ENCODE data around the gene CEMP1. TPM values are rescaled to one million over a fixed set of nuclear protein-coding genes. Genes with fewer than 3 reads are reported as not detected.
"Not testable (repeated sequence)": the region's sequence is repeated elsewhere in the genome, so short reads cannot be mapped to it uniquely, and the experiment has no call there.

CEMP1 gene, protein sequence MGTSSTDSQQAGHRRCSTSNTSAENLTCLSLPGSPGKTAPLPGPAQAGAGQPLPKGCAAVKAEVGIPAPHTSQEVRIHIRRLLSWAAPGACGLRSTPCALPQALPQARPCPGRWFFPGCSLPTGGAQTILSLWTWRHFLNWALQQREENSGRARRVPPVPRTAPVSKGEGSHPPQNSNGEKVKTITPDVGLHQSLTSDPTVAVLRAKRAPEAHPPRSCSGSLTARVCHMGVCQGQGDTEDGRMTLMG
- total RNA-seq (2021): not detected in 2 replicates
- not detected for Bru-seq, nascent RNA
- not detected for BruChase-seq, experiment 1, labeled RNA remaining after a 2-hour chase
- BruChase-seq, experiment 2, labeled RNA remaining after a 6-hour chase: not detected
- long read RNA-seq: 0 reads

DNA sequence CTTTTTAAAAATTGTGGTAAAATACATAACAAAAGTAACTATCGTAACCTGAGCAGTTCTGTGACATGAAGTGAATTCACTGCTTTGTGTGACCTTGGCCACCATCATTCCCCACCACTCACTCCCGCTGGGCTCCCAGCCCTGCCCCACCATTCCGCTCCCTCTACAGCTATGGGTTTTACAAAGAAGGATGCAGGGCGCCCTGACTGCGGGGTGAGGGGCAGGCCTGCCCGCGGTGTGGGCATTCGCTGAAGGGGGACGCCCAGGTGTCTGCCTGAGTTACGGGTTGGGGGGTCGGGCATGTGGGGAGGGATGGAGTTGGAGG, at the start of gene CEMP1:
Gene CEMP1, minus strand, starts transcription at position 38 of the 325 bp plus-strand sequence. CDS start 335 bp downstream, outside the sequence.
- intact Hi-C loops (cut with micrococcal nuclease; ENCODE audit: unreplicated experiment): no loop called here
- POLR2A ChIA-PET (ENCODE audit: low non-redundant PET): interaction anchor here (0.6 to 0.7 kb wide), 2 partner anchors 205 to 932 kb away, joined by 6 to 11 read pairs; no protein-coding TSS in a partner anchor
- Histone ChIP-seq H3K27ac (ENCODE audit: low read depth, low read length, poor library complexity, severe bottlenecking) (peak within 1 kb of the TSS; percentile 83), H3K36me3 (ENCODE audit: insufficient read depth, low read length, poor library complexity, severe bottlenecking) (peaks cover 10% of the 10 kb centered on the region), H3K27me3 (replicated peaks; ENCODE audit: insufficient read depth, low read depth, low read length, poor library complexity) (no peaks in the 10 kb centered on the region), H3K9me3 (ENCODE audit: low read depth, low read length, poor library complexity, severe bottlenecking) (no peaks in the 10 kb centered on the region), H3K4me3 (ENCODE audit: low read depth, low read length, poor library complexity, severe bottlenecking) (peak within 1 kb of the TSS; percentile 61), H3K4me1 (ENCODE audit: insufficient read depth, low read length, poor library complexity, severe bottlenecking) (peaks cover 5% of the 10 kb centered on the region)
- TF ChIP-seq, protein P1, sequence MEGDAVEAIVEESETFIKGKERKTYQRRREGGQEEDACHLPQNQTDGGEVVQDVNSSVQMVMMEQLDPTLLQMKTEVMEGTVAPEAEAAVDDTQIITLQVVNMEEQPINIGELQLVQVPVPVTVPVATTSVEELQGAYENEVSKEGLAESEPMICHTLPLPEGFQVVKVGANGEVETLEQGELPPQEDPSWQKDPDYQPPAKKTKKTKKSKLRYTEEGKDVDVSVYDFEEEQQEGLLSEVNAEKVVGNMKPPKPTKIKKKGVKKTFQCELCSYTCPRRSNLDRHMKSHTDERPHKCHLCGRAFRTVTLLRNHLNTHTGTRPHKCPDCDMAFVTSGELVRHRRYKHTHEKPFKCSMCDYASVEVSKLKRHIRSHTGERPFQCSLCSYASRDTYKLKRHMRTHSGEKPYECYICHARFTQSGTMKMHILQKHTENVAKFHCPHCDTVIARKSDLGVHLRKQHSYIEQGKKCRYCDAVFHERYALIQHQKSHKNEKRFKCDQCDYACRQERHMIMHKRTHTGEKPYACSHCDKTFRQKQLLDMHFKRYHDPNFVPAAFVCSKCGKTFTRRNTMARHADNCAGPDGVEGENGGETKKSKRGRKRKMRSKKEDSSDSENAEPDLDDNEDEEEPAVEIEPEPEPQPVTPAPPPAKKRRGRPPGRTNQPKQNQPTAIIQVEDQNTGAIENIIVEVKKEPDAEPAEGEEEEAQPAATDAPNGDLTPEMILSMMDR (conservative IDR thresholded peaks at IDR 0.05; ENCODE audit: low read depth, low read length): no peak
- no peak for DNase-seq (ENCODE audit: low spot score)
- no TSS peak for BruUV-seq (replicated peaks)
- CTCF ChIA-PET: no interaction called here

DNA sequence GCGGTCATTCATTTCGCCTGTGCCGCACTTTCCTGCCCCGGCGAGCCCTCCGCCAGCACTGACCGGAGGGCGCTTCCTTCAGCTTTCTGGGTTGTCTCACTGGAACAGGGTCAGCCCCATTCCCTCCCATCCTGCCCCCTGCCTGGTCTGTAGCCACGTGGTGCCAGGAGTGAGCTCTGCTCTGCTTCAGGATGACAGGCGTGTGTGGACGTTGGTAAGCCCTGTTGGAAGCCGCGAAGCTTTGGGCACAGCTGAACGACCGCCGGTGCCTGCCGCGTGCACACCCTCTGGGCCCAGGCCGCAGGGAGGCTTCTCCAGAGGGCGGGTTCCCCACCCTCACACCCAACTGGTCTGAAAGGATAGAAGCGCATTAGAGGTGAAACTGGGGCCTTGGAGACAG, 49.6 kb upstream of the CEMP1 start:
- H3K27ac ChIP-seq (ENCODE audit: low read depth, low read length, poor library complexity, severe bottlenecking); DNase-seq (ENCODE audit: low spot score); H3K27me3 ChIP-seq (replicated peaks; ENCODE audit: insufficient read depth, low read depth, low read length, poor library complexity); H3K36me3 ChIP-seq (ENCODE audit: insufficient read depth, low read length, poor library complexity, severe bottlenecking); CTCF ChIA-PET; H3K4me3 ChIP-seq (ENCODE audit: low read depth, low read length, poor library complexity, severe bottlenecking); H3K4me1 ChIP-seq (ENCODE audit: insufficient read depth, low read length, poor library complexity, severe bottlenecking); BruUV-seq (replicated peaks); POLR2A ChIA-PET (ENCODE audit: low non-redundant PET); H3K9me3 ChIP-seq (ENCODE audit: low read depth, low read length, poor library complexity, severe bottlenecking); intact Hi-C loops (cut with micrococcal nuclease; ENCODE audit: unreplicated experiment): not testable (repeated sequence)

DNA sequence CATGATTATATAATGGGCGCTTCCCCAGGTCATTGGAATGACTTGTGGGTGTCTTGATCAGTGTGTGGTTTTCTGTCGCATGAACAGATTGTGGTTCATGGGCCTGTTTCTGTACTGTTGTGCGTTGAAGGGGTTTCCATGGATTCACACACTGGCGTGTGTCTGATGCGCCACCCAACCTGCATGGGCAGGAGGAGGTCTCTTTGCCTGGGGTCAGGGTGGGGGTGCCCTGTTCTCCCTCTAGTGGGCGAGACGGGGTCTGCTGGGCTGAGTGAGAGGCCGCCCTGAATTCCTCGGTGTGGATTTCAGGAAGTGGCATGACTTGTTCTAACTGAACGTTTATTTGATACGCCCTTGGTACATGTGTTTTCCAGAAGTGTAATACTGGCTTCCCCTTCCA, 48.9 kb upstream of the CEMP1 start:
- CTCF ChIA-PET; POLR2A ChIA-PET (ENCODE audit: low non-redundant PET); H3K9me3 ChIP-seq (ENCODE audit: low read depth, low read length, poor library complexity, severe bottlenecking); H3K4me1 ChIP-seq (ENCODE audit: insufficient read depth, low read length, poor library complexity, severe bottlenecking); H3K4me3 ChIP-seq (ENCODE audit: low read depth, low read length, poor library complexity, severe bottlenecking); H3K27me3 ChIP-seq (replicated peaks; ENCODE audit: insufficient read depth, low read depth, low read length, poor library complexity); BruUV-seq (replicated peaks); H3K36me3 ChIP-seq (ENCODE audit: insufficient read depth, low read length, poor library complexity, severe bottlenecking); intact Hi-C loops (cut with micrococcal nuclease; ENCODE audit: unreplicated experiment); H3K27ac ChIP-seq (ENCODE audit: low read depth, low read length, poor library complexity, severe bottlenecking): not testable (repeated sequence)
- peak; percentile 20 for DNase-seq (ENCODE audit: low spot score)

DNA sequence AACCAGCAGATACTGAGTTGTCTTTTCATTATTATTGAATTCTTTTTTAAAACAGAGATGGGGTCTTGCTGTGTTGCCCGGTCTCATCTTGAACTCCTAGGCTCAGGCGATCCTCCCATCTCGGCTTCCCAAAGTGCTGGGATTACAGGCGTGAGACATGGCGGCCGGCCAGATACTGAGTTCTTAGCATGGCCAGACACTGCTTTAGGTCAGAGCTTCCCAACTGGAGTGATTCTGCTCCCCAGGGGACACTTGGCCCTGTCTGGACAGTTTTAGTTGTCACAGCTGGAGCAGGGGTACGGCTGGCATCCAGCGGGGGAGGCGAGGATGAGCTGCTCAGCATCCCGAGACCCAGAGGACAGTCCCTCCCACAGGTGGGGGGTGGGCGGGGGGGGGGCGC, 47.7 kb upstream of the CEMP1 start:
- BruUV-seq (replicated peaks); H3K27ac ChIP-seq (ENCODE audit: low read depth, low read length, poor library complexity, severe bottlenecking); POLR2A ChIA-PET (ENCODE audit: low non-redundant PET); intact Hi-C loops (cut with micrococcal nuclease; ENCODE audit: unreplicated experiment); CTCF ChIA-PET; H3K4me1 ChIP-seq (ENCODE audit: insufficient read depth, low read length, poor library complexity, severe bottlenecking); H3K27me3 ChIP-seq (replicated peaks; ENCODE audit: insufficient read depth, low read depth, low read length, poor library complexity); H3K36me3 ChIP-seq (ENCODE audit: insufficient read depth, low read length, poor library complexity, severe bottlenecking); H3K4me3 ChIP-seq (ENCODE audit: low read depth, low read length, poor library complexity, severe bottlenecking); H3K9me3 ChIP-seq (ENCODE audit: low read depth, low read length, poor library complexity, severe bottlenecking); DNase-seq (ENCODE audit: low spot score): not testable (repeated sequence)

DNA sequence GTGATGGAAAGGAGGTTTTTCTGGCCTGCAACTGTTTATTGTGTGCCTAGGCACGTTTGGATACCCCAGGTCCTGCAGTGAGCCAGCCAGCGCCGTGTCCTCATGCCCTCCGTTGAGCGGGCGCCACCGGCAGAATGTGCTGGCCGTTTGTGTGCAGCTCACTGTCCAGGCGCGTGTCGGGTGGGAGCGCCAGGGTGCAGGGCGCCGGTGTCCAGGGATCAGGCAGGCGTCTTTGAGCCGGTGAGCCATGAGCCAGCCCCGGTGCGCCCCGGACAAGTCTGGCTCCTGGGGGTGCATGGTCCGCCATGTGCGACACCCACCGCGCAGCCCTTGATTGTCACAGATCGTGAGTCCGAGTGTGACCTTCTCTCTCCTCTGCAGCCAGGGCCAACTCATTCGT, 45.8 kb upstream of the CEMP1 start:
- H3K36me3 ChIP-seq (ENCODE audit: insufficient read depth, low read length, poor library complexity, severe bottlenecking); intact Hi-C loops (cut with micrococcal nuclease; ENCODE audit: unreplicated experiment); DNase-seq (ENCODE audit: low spot score); H3K4me3 ChIP-seq (ENCODE audit: low read depth, low read length, poor library complexity, severe bottlenecking); H3K27me3 ChIP-seq (replicated peaks; ENCODE audit: insufficient read depth, low read depth, low read length, poor library complexity); H3K4me1 ChIP-seq (ENCODE audit: insufficient read depth, low read length, poor library complexity, severe bottlenecking); H3K27ac ChIP-seq (ENCODE audit: low read depth, low read length, poor library complexity, severe bottlenecking); CTCF ChIA-PET; POLR2A ChIA-PET (ENCODE audit: low non-redundant PET); BruUV-seq (replicated peaks); H3K9me3 ChIP-seq (ENCODE audit: low read depth, low read length, poor library complexity, severe bottlenecking): not testable (repeated sequence)

DNA sequence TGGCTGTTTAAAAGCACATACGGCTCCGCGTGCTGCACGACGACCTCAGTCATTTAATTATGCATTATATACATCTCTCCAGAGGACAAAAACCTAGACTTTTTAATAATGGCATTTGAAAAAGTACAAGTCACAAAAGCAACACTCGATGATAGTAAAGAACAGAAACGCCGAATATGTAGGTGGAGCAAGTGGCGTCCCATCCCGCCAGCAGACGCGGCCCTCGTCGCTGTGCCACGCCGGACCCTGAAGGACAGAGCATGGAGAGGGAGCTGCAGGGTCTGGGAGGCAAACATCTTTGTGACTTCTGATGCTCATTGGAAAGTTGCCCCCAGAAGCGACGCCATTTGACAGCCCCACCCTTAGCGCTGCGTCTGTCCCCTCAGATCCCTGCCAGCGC, 44.6 kb upstream of the CEMP1 start:
- BruUV-seq (replicated peaks); intact Hi-C loops (cut with micrococcal nuclease; ENCODE audit: unreplicated experiment); H3K9me3 ChIP-seq (ENCODE audit: low read depth, low read length, poor library complexity, severe bottlenecking); H3K27me3 ChIP-seq (replicated peaks; ENCODE audit: insufficient read depth, low read depth, low read length, poor library complexity); DNase-seq (ENCODE audit: low spot score); POLR2A ChIA-PET (ENCODE audit: low non-redundant PET); H3K27ac ChIP-seq (ENCODE audit: low read depth, low read length, poor library complexity, severe bottlenecking); H3K36me3 ChIP-seq (ENCODE audit: insufficient read depth, low read length, poor library complexity, severe bottlenecking); H3K4me3 ChIP-seq (ENCODE audit: low read depth, low read length, poor library complexity, severe bottlenecking); H3K4me1 ChIP-seq (ENCODE audit: insufficient read depth, low read length, poor library complexity, severe bottlenecking); CTCF ChIA-PET: not testable (repeated sequence)

DNA sequence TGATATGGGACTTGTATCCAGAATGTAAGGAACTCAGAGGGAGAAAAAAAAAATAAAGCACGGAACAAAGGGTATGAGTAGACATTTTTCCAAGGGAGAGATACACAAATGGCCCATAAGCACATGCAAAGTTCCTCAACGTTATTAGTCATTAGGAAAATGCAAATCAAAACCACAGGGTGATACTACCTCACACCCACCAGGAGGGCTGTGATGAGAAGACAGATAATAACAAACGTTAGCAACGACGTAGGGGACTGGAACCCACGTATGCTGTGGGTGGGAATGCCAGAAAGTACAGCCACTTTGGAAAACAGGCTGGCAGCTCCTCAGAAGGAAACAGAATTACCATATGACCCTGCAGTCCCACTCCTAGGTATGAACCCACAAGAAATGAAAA, 41.5 kb upstream of the CEMP1 start:
- POLR2A ChIA-PET (ENCODE audit: low non-redundant PET); DNase-seq (ENCODE audit: low spot score); H3K27ac ChIP-seq (ENCODE audit: low read depth, low read length, poor library complexity, severe bottlenecking); BruUV-seq (replicated peaks); intact Hi-C loops (cut with micrococcal nuclease; ENCODE audit: unreplicated experiment); H3K27me3 ChIP-seq (replicated peaks; ENCODE audit: insufficient read depth, low read depth, low read length, poor library complexity); H3K4me1 ChIP-seq (ENCODE audit: insufficient read depth, low read length, poor library complexity, severe bottlenecking); H3K4me3 ChIP-seq (ENCODE audit: low read depth, low read length, poor library complexity, severe bottlenecking); H3K36me3 ChIP-seq (ENCODE audit: insufficient read depth, low read length, poor library complexity, severe bottlenecking); H3K9me3 ChIP-seq (ENCODE audit: low read depth, low read length, poor library complexity, severe bottlenecking); CTCF ChIA-PET: not testable (repeated sequence)
